Large intestine (tissue), 3 donors: ENCODE measurements around the gene INPP5A. TPM values are rescaled to one million over a fixed set of nuclear protein-coding genes. Genes with fewer than 3 reads are reported as not detected.

Source experiments
- DNase-seq, 2 donors: peaks; one replicate each; pipeline versions ENCODE4 v3.0.0 to v3.0.0-alpha.2; 2013
- H3K27ac ChIP-seq: one replicate; pipeline ENCODE4 v1.5.1; 2013; ENCODE audit warnings: low read length
- H3K27me3 ChIP-seq: 2 replicates; pipeline ENCODE4 v1.6.1; 2013; ENCODE audit warnings: low read length; ENCODE audit not compliant: control insufficient read depth, insufficient read depth
- H3K36me3 ChIP-seq: 2 replicates; pipeline ENCODE4 v1.6.1; 2013; ENCODE audit warnings: low read length; ENCODE audit not compliant: control insufficient read depth, insufficient read depth
- H3K4me1 ChIP-seq: one replicate; pipeline ENCODE4 v1.6.1; 2013; ENCODE audit warnings: low read length; ENCODE audit not compliant: control insufficient read depth, insufficient read depth
- H3K4me3 ChIP-seq: one replicate; pipeline ENCODE4 v1.5.1; 2013; ENCODE audit warnings: low read length
- H3K9me3 ChIP-seq: one replicate; pipeline ENCODE4 v1.6.1; 2013; ENCODE audit warnings: mild to moderate bottlenecking, low read depth, low read length, moderate library complexity; ENCODE audit not compliant: control insufficient read depth
- WGBS: methylation state at CpG from one replicate; pipeline ENCODE4 v1.1.5; 2013; ENCODE audit warnings: low lambda C conversion rate; ENCODE audit not compliant: insufficient coverage; 5-methylcytosine and 5-hydroxymethylcytosine counted together
- polyA plus RNA-seq: library from polyadenylated mRNA; unstranded; fragments of 120-200 nt; gene quantifications from one replicate; pipeline ENCODE4 v1.2.1, GENCODE V29; 2013

Gene INPP5A
- polyA plus RNA-seq, 1 donor = 25.3 TPM

DNA sequence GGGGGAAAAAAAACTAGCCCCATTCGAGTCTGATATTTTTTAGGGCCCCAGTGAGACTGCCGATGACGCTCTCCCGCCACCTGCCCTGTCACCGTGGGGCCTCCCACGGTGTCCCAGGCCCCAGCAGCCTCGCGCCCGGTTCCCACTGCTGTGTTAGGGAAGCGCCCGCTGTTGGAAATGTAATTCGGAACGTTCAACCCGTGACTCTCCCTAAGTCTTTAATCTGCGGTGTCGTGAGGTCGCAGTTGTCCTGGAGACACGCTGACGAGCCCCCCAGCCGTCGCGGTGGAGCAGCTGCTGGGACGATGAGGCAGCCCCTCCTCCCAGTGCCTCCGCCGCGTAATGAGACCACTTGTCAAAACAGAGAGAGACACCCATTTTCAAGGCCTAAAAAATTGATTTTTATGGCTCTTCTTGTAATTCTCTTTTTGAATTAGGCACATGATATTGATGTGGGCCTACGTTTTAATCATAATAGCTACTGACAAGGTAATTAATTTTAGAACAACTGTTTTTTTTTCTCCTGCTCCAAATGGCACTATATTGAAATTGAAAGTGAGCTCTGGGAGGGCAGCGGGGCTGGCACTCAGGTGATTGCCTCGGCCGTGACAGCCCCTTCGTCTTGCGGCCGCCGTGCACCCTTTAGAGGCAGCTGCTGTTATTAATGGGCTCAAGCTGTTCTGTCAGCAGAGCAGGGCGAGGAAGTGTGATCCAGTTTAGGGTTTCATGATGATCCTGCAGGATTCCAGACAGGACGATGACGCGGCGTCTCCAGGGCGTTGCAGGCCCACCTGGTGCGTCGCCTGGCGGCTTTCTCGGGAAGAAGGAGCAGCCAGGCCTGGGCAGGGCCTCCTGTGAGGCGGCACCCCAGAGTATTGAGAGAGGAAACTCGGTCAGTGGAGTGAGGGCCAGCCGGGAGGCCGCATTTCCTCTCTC lies 185.1 kb downstream of the INPP5A start:
- H3K27ac ChIP-seq = no peak overlapping the region
- 100% methylated on average over 1 of the region's 48 CpGs for WGBS
- DNase-seq = no peak
- peaks cover 16% of the 10 kb centered on the region for H3K36me3 ChIP-seq
- no peaks in the 10 kb centered on the region for H3K4me1 ChIP-seq
- no peak overlapping the region for H3K4me3 ChIP-seq
- no peaks in the 10 kb centered on the region for H3K27me3 ChIP-seq
- peaks cover 8% of the 10 kb centered on the region for H3K9me3 ChIP-seq

DNA sequence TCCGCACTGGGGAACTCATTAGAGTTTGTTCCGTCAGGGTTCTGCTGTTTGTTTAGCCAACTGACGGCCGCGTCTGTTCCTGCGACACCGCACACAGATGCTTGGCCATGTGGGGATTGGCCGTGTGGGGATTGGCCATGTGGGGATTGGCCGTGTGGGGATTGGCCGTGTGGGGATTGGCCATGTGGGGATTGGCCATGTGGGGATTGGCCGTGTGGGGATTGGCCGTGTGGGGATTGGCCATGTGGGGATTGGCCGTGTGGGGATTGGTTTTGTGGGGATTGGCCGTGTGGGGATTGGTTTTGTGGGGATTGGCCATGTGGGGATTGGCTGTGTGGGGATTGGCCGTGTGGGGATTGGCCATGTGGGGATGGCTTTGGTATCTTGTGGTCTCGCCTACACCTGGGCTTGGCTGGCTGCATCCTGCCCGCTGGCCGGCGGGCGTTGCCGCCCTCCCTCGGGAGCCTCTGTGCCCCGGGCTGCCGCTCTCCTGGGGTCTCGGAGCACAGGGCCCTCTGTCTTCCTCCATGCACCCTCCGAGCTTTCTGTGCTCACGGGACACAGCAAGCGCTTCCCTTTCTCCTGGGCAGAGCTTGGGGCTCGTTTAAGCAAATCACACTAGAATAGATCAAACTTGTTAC lies 185.9 kb downstream of the INPP5A start:
- Histone ChIP-seq H3K36me3 (peaks cover 23% of the 10 kb centered on the region), H3K27ac (no peak overlapping the region)
- WGBS = no CpG with 5 or more reads among the region's 29 CpGs

DNA sequence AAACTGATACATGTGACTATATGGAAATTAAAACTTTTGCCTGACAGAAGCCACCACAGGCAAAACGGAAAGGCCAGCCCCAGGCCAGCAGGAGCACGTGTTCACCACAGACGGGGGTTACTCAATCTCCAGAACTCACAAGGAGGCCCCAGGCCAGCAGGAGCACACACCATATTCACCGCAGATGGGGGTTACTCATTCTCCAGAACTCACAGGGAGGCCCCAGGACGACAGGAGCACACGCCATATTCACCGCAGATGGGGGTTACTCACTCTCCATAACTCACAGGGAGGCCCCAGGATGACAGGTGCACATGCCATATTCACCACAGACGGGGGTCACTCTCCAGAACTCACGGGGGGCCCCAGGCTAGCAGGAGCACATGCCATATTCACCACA lies 186.9 kb downstream of the INPP5A start:
- Histone ChIP-seq H3K27ac (no peak overlapping the region), H3K36me3 (peaks cover 23% of the 10 kb centered on the region), H3K9me3 (peaks cover 8% of the 10 kb centered on the region), H3K27me3 (no peaks in the 10 kb centered on the region), H3K4me3 (no peak overlapping the region), H3K4me1 (no peaks in the 10 kb centered on the region)
- no CpG with 5 or more reads among the region's 9 CpGs for WGBS
- DNase-seq = no peak

More for the DNA sequence above, 185.9 kb downstream of the INPP5A start:
- H3K4me1 ChIP-seq = no peaks in the 10 kb centered on the region
- H3K9me3 ChIP-seq = peaks cover 8% of the 10 kb centered on the region
- no peak overlapping the region for H3K4me3 ChIP-seq
- DNase-seq = no peak
- no peaks in the 10 kb centered on the region for H3K27me3 ChIP-seq

DNA sequence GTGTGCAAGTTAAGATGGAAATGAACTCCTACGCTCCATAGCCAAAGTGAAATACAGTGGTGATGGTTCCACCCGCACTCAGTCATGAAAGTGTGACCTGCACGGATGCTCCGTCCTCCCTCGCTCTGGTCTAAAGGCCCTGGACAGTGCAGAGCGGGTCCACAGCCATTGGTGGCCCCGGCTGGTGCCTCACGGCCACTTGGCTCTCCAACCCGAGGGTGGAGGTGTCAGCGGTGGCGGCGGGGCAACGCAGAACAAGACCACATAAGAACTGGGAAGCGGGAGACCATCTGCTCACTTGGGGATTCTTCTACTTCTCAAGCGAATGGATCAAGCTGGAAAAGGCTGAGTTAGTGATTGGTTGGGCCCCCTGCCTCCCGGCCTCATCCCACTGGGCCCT lies 187.6 kb downstream of the INPP5A start:
- H3K4me1 ChIP-seq = no peaks in the 10 kb centered on the region
- peaks cover 8% of the 10 kb centered on the region for H3K9me3 ChIP-seq
- no peak overlapping the region for H3K4me3 ChIP-seq
- no peak overlapping the region for H3K27ac ChIP-seq
- no peaks in the 10 kb centered on the region for H3K27me3 ChIP-seq
- DNase-seq = no peak
- H3K36me3 ChIP-seq = peaks cover 23% of the 10 kb centered on the region
- no CpG with 5 or more reads among the region's 16 CpGs for whole genome bisulfite sequencing

DNA sequence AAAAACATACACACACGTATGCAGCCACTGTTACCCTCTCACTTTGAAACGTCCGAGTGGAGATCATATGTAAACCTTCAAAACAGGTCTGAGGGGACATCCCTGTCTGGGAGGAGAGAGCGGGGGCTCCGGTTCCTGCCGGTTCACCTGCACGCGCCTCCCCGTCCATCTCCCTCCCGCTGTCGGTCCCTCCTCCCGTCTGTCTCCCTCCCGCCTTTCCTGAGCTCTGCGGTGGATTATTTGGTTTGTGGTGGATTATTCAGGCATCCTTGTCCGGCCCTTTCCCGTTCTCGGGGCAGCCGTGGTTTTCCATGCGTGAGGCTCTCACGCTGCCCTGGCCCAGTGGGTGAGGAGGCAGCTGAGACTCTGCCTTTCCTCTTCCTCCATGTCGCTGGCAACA lies 188.6 kb downstream of the INPP5A start:
- peaks cover 23% of the 10 kb centered on the region for H3K36me3 ChIP-seq
- H3K9me3 ChIP-seq = peaks cover 8% of the 10 kb centered on the region
- DNase-seq = no peak
- WGBS = no CpG with 5 or more reads among the region's 21 CpGs
- H3K27ac ChIP-seq = no peak overlapping the region
- H3K27me3 ChIP-seq = no peaks in the 10 kb centered on the region
- H3K4me1 ChIP-seq = no peaks in the 10 kb centered on the region
- H3K4me3 ChIP-seq = no peak overlapping the region

DNA sequence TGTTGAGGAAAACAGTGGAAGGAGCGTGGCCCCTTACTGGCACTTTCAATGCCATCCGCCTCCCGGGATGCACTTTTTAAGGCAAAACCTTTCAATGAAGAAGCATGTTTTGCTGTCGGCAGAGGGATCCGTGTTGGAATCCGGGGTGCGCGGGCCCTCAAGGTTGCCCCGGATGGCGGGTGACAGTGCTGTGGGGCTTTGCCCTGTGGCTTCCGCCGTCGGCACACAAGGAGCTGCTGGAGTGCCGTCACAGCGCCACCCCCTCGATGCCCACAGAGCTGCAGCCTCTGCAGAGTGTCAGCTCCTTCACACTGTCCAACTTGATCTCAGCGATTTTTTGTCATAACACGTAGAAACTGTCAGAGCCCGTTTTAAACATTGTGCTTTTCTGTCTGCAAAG lies 189.4 kb downstream of the INPP5A start:
- Histone ChIP-seq H3K27me3 (no peaks in the 10 kb centered on the region), H3K9me3 (peaks cover 8% of the 10 kb centered on the region), H3K4me1 (no peaks in the 10 kb centered on the region), H3K4me3 (no peak overlapping the region), H3K36me3 (peaks cover 24% of the 10 kb centered on the region), H3K27ac (no peak overlapping the region)
- no peak for DNase-seq
- WGBS = no CpG with 5 or more reads among the region's 19 CpGs

DNA sequence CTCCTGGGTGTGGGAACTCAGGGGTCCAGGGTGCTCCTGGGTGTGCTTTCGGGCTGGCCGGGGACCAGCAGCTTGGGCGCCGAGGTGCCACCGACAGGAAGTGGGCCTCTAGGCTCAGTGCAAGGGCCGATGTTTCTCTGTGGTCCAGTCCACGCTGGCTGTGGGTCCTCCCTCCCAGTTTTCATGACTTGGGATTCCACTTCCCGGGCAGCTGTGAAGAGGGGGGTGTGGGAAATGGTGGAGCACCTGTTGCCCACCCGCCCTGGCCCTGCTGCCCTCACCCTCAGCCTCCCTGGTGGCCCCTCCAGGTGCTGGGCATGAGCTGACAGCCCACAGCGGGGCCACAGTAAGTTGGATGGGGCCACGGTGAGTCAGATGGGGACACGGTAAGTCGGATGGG lies 189.8 kb downstream of the INPP5A start:
- Histone ChIP-seq H3K4me3 (no peak overlapping the region), H3K4me1 (no peaks in the 10 kb centered on the region), H3K9me3 (peaks cover 6% of the 10 kb centered on the region), H3K27me3 (no peaks in the 10 kb centered on the region), H3K27ac (no peak overlapping the region), H3K36me3 (peaks cover 26% of the 10 kb centered on the region)
- no CpG with 5 or more reads among the region's 13 CpGs for WGBS
- DNase-seq = no peak

DNA sequence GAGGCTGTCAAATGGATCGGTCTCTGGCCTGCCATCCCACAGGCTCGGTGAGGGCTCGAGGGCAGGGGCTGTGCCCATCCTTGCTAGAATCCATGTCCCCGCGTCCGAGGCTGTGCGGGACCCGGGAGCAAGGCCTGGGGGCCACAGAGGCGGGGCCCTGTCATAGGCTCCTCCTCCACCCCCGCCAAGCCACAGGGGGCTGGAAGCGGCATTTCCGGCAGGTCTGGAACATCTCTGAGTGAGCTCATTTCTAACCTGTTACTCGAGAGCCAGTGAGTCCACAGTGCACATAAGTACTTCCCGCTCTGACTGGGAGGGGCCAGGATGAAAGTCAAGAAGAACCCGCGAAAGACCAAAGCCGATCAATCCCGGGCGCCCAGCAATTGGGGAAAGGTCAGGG lies 190.7 kb downstream of the INPP5A start:
- no peak for DNase-seq
- WGBS = 100% methylated on average over 1 of the region's 19 CpGs
- Histone ChIP-seq H3K36me3 (peaks cover 26% of the 10 kb centered on the region), H3K9me3 (no peaks in the 10 kb centered on the region), H3K27ac (no peak overlapping the region), H3K4me3 (no peak overlapping the region), H3K4me1 (no peaks in the 10 kb centered on the region), H3K27me3 (no peaks in the 10 kb centered on the region)

DNA sequence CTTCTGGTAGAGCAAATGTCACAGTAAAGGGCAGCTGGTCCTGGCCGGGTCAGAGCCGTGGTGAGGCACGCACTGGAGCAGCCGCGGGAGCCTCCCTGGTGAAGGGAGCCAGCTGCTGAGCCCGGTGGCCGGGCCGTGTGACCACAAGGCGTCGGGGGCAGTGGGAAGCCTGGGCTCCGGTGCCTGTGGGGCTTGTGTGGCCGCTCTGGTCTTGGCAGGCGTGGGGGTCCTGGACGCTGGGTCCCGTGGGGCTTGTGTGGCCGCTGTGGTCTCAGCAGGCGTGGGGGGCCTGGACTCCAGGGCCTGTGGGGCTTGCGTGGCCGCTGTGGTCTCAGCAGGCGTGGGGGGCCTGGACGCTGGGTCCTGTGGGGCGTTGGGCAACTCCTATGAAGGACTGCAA lies 191.2 kb downstream of the INPP5A start:
- H3K27me3 ChIP-seq = no peaks in the 10 kb centered on the region
- no CpG with 5 or more reads among the region's 22 CpGs for WGBS
- no peak overlapping the region for H3K4me3 ChIP-seq
- DNase-seq = no peak
- H3K27ac ChIP-seq = no peak overlapping the region
- no peaks in the 10 kb centered on the region for H3K9me3 ChIP-seq
- no peaks in the 10 kb centered on the region for H3K4me1 ChIP-seq
- H3K36me3 ChIP-seq = peaks cover 26% of the 10 kb centered on the region

DNA sequence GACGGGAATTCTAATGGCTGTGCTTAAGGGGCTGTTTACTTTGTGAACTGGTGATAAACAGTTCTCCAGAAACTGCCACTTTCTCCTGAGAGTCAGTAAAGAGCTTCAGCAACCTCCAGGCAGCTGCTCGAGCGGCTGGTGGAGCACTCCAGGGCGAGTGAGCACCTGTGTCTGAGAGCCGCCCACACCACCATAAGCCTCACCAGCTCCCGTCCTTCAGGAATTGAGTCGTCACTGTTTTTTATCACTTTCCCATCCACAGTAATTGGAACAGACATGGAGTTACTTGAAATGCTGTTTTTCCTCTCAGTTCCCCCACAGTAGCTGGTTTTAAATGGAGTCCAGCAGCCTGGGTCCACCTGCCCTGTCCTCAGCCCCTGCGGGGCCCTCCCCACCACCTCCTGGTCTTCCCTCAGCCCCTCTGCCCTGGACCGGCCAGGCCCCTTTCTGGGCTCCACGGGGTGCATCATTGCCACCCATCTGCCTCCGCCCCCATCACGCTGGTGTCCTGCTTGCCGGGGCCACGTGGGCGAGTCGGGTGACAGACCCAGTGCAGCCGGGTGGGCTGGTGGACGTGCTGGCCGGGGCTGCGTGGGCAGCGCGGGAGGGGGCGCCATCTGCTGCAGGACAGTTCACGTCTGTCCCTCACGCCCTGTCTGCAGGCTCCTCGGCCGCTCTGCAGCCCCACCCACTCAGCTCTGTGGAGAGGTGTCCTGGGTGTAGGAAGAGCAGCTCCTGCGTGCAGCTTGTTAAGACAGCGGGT lies 192.4 kb downstream of the INPP5A start:
- Histone ChIP-seq H3K36me3 (peaks cover 29% of the 10 kb centered on the region), H3K27ac (no peak overlapping the region), H3K9me3 (no peaks in the 10 kb centered on the region), H3K4me1 (no peaks in the 10 kb centered on the region), H3K4me3 (no peak overlapping the region), H3K27me3 (no peaks in the 10 kb centered on the region)
- DNase-seq = no peak
- no CpG with 5 or more reads among the region's 29 CpGs for WGBS
